HUES64 (cell line): ENCODE data around the gene GPX4.

Source experiments
- H3K27ac ChIP-seq: 2 replicates; pipeline ENCODE4 v1.7.0; 2013; ENCODE audit warnings: low read depth, low read length, inconsistent platforms
- H3K27me3 ChIP-seq: 2 replicates; pipeline ENCODE4 v1.6.1; 2013; ENCODE audit warnings: mild to moderate bottlenecking, low read length; ENCODE audit not compliant: insufficient read depth
- H3K36me3 ChIP-seq: 2 replicates; pipeline ENCODE4 v1.6.1; 2013; ENCODE audit warnings: mild to moderate bottlenecking, low read length; ENCODE audit not compliant: insufficient read depth
- H3K4me1 ChIP-seq: 2 replicates; pipeline ENCODE4 v1.6.1; 2013; ENCODE audit warnings: mild to moderate bottlenecking, low read length, moderate library complexity; ENCODE audit not compliant: insufficient read depth
- H3K4me3 ChIP-seq: 2 replicates; pipeline ENCODE4 v1.5.1; 2013; ENCODE audit warnings: mild to moderate bottlenecking, low read length, moderate library complexity
- H3K9ac ChIP-seq: 2 replicates; pipeline ENCODE4 v1.6.1; 2013; ENCODE audit warnings: mild to moderate bottlenecking, low read depth, low read length
- H3K9me3 ChIP-seq: 2 replicates; pipeline ENCODE4 v1.6.1; 2013; ENCODE audit warnings: low read depth, low read length; ENCODE audit not compliant: insufficient read depth
- WGBS: fragments of 150-250, 120-280 bp; methylation state at CpG from one replicate; pipeline ENCODE4 v1.1.7; 2013; ENCODE audit warnings: missing lambda C conversion rate; 5-methylcytosine and 5-hydroxymethylcytosine counted together

The GPX4 gene

DNA sequence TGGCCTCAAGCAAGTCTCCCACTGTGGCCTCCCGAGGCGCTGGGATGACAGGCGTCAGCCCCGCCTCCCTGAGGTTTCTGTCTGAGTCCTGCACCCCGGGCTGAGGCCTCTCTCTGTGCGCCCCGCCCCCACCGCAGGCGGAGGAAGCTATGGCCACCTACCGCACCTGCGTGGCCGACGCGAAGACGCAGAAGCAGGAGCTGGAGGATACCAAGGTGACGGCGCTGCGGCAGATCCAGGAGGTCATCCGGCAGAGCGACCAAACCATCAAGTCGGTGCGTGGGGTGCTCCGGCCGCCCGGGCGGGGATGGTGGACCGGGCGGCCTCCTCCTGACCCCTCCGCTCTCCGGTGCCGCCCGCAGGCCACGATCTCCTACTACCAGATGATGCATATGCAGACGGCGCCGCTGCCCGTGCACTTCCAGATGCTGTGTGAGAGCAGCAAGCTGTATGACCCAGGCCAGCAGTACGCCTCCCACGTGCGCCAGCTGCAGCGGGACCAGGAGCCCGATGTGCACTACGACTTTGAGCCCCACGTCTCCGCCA, 24.2 kb upstream of the GPX4 start:
- H3K4me3 ChIP-seq: no peak overlapping the region
- H3K4me1 ChIP-seq: no peaks in the 10 kb centered on the region
- WGBS: 94% methylated on average over 45 of the region's 45 CpGs
- no peaks in the 10 kb centered on the region for H3K9me3 ChIP-seq
- H3K9ac ChIP-seq: no peak overlapping the region
- H3K36me3 ChIP-seq: peaks cover 43% of the 10 kb centered on the region
- H3K27me3 ChIP-seq: no peaks in the 10 kb centered on the region
- H3K27ac ChIP-seq: no peak overlapping the region

DNA sequence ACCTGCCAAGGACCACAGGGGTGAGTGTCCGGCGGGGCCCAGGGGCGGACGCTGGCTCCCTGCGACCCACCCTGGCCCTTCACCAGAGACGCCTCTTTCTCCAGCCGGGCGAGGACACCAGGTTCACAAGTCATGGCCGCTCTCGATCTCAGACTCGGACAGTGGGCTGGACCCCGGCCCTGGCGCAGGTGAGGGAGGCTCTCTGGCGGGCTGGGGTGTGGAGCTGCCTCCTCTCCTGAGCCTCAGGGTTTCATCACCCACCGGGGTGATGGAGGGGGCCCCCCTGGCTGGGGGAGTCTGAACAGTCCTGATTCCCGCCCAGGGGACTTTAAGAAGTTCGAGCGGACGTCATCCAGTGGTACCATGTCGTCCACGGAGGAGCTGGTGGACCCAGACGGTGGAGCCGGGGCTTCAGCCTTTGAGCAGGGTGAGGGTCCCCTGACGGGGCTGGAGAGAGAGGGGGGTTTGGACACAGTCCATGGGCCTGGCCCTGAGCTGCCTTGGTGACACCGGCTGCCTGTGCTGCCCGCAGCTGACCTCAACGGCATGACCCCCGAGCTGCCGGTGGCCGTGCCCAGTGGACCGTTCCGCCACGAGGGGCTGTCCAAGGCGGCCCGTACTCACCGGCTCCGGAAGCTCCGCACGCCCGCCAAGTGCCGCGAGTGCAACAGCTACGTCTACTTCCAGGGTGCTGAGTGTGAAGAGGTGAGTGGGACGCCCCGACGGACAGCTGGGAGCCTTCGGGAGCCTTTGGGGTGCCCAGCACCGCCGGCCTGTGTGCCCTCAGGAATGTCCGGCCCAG, 23.2 kb upstream of the GPX4 start:
- Histone ChIP-seq H3K27ac (no peak overlapping the region), H3K9ac (no peak overlapping the region), H3K27me3 (no peaks in the 10 kb centered on the region), H3K9me3 (no peaks in the 10 kb centered on the region), H3K4me3 (no peak overlapping the region), H3K4me1 (no peaks in the 10 kb centered on the region), H3K36me3 (peaks cover 46% of the 10 kb centered on the region)
- WGBS: 95% methylated on average over 50 of the region's 50 CpGs

DNA sequence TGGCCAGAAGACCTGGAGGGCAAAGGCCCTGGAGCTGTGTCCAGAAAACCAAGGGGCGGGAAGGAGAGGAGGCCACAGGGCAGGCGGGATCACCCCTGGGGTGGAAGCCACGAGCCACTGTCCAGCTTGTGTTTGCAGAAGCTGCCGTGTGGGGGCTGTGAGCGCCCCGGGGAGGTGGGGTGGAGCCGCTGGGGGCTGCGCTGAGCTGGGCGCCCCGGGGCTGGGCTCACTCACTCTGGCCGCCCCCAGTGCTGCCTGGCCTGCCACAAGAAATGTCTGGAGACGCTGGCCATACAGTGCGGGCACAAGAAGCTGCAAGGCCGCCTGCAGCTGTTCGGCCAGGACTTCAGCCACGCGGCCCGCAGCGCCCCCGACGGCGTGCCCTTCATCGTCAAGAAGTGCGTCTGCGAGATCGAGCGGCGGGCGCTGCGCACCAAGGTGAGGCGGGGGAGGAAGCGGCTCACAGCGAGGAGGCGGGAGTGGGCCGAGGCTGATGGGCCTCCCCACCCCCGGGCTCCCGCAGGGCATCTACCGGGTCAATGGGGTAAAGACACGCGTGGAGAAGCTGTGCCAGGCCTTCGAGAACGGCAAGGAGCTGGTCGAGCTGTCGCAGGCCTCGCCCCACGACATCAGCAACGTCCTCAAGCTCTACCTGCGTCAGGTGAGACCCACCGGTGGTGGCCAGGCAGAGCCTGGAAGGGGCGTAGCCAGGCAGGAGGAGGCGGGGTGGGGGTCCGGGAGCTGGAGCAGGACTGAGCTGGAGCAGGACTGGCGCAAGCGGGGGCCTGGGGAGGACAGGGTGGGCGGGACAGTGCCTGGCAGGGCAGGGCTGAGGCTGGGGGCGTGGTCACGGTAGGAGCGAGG, 22.3 kb upstream of the GPX4 start:
- Histone ChIP-seq H3K36me3 (peaks cover 47% of the 10 kb centered on the region), H3K9ac (no peak overlapping the region), H3K27me3 (no peaks in the 10 kb centered on the region), H3K27ac (peak overlapping the region; percentile 41; the same call in 1 of the 2 replicates), H3K9me3 (no peaks in the 10 kb centered on the region), H3K4me3 (peak overlapping the region; percentile 28; the same call in 1 of the 2 replicates), H3K4me1 (no peaks in the 10 kb centered on the region)
- WGBS: 76% methylated on average over 58 of the region's 58 CpGs

DNA sequence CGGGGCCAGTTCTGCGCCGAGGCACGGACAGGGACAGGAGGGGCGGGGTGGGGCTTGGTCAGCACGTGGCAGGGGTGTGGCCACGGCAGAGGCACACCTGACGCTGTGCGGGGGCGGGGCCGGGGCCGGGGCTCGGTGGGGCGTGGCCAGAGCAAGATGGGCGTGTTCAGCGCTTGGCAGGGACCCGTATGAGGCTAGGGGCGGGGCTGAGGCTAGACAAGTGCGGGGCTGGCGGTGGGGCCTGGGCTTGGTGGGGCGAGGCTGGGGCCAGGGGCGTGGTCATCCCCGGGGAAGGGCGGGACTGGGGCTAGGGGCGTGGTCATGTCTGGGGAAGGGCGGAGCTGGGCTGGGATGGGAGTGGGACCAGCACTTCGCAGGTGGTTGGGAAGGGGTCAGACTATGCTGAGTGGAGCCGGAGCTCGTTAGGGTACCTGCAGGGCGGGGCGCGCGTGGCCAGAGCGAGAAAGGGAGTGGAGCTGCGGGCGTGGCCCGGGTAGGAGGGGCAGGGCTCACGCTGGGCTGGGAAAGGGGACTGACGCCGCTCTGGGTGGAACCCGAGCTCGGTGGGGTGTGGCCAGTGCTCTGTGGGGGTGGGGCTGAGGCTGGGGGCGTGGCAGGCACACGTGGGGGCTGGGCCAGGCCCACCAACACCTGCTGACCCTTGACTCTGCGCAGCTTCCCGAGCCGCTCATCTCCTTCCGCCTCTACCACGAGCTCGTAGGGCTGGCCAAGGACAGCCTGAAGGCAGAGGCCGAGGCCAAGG, 21.4 kb upstream of the GPX4 start:
- no peaks in the 10 kb centered on the region for H3K4me1 ChIP-seq
- H3K4me3 ChIP-seq: peak overlapping the region; percentile 55
- H3K27ac ChIP-seq: no peak overlapping the region
- H3K9me3 ChIP-seq: no peaks in the 10 kb centered on the region
- H3K36me3 ChIP-seq: peaks cover 51% of the 10 kb centered on the region
- WGBS: 24% methylated on average over 51 of the region's 51 CpGs
- H3K9ac ChIP-seq: no peak overlapping the region
- H3K27me3 ChIP-seq: no peaks in the 10 kb centered on the region

DNA sequence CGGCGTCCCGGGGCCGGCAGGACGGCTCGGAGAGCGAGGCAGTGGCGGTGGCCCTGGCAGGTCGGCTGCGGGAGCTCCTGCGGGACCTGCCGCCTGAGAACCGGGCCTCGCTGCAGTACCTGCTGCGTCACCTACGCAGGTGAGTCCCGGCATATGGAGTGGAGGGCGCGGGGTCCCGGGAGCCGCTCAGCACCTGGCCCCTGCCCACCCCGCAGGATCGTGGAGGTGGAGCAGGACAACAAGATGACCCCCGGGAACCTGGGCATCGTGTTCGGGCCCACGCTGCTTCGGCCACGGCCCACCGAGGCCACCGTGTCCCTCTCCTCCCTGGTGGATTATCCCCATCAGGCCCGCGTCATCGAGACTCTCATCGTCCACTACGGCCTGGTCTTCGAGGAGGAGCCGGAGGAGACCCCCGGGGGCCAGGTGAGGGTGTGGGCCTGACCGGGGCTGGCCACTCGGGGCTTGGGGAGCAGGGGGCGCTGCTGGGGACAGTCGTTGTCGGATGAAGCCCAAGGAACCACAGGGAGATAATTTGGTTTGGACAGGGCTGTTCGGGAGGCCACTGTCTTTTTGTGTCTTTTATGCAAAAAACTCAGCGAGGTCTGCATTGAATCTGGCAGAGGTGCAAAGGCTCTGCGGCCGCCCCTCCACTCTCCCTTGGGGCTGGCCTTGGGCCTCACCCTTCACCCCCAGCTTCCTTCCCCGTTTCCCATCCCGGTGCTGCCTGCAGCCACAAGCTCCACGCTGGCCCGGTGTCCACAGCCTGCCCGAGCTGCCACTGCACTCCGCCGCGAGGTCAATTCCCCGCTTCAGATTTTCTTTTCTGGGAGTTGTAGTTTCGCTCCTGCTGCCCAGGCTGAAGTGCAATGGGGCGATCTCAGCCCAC, 20.6 kb upstream of the GPX4 start:
- Histone ChIP-seq H3K36me3 (peaks cover 53% of the 10 kb centered on the region), H3K27me3 (no peaks in the 10 kb centered on the region), H3K4me1 (no peaks in the 10 kb centered on the region), H3K4me3 (peak overlapping the region; percentile 55; the same call in 1 of the 2 replicates), H3K27ac (no peak overlapping the region), H3K9me3 (no peaks in the 10 kb centered on the region), H3K9ac (no peak overlapping the region)
- 91% methylated on average over 59 of the region's 59 CpGs for WGBS

DNA sequence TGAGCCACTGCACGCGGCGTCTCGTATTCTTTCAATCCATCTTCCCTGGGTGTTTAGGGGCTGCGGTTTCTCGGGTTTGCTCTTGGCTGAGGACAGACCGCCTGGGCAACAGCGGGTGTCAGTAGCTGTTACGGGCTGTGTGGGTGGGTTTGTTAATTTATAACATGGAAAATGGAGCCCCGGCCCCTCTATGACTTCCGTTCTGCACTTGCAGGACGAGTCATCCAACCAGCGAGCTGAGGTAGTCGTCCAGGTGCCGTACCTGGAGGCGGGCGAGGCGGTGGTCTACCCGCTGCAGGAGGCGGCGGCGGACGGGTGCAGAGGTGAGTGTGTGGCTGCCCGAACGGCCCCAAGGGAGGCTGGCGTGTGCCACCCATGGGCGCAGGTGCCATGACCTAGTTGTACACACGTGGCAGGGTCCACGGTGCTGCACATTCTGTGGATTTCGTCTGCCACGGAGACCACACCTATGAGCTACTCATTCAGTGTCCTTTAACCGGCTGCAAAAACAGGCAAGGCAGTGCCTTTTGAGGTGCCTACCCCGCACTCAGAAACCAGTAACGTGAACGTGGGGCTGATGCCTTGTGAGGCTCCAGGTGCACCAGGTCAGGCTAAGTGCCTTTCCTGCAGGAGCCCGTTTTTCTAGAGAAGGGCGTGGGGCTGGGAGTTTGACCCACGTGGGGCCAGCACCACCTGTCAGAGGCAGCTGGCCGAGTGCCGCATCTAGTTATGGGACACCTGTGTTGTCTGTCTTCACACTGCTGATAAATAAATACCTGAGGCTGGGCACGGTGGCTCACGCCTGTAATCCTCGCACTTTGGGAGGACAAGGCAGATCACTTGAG, 19.5 kb upstream of the GPX4 start:
- H3K27ac ChIP-seq: no peak overlapping the region
- peaks cover 61% of the 10 kb centered on the region for H3K36me3 ChIP-seq
- no peaks in the 10 kb centered on the region for H3K27me3 ChIP-seq
- WGBS: 94% methylated on average over 43 of the region's 43 CpGs
- H3K9ac ChIP-seq: no peak overlapping the region
- H3K9me3 ChIP-seq: no peaks in the 10 kb centered on the region
- H3K4me3 ChIP-seq: no peak overlapping the region
- H3K4me1 ChIP-seq: no peaks in the 10 kb centered on the region

DNA sequence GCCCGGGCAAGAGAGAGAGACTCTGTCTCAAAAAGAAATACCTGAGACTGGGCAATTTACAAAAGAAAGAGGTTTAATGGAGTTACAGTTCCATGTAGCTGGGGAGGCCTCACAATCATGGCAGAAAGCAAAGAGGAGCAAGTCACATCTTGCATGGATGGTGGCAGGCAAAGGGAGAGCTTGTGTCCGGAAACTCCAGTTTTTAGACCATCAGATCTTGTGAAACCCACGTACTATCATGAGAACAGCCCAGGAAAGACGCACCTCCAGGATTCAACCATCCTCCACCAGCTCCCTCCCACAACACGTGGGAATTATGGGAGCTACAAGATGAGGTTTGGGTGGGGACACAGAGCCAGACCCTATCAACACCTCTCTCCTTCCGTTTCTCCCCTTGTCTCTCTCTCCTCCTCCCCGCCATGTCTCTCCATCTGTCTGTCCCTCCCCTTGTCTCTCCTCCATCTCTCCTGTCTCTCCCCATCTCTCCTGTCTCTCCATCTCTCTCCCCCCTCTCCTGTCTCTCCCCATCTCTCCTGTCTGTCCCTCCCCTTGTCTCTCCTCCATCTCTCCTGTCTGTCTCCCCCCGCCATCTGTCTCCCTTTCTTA, 18.6 kb upstream of the GPX4 start:
- Histone ChIP-seq H3K4me1 (no peaks in the 10 kb centered on the region), H3K27me3 (no peaks in the 10 kb centered on the region), H3K27ac (no peak overlapping the region), H3K9me3 (no peaks in the 10 kb centered on the region), H3K36me3 (peaks cover 58% of the 10 kb centered on the region), H3K4me3 (no peak overlapping the region), H3K9ac (no peak overlapping the region)
- 86% methylated on average over 7 of the region's 8 CpGs for WGBS

DNA sequence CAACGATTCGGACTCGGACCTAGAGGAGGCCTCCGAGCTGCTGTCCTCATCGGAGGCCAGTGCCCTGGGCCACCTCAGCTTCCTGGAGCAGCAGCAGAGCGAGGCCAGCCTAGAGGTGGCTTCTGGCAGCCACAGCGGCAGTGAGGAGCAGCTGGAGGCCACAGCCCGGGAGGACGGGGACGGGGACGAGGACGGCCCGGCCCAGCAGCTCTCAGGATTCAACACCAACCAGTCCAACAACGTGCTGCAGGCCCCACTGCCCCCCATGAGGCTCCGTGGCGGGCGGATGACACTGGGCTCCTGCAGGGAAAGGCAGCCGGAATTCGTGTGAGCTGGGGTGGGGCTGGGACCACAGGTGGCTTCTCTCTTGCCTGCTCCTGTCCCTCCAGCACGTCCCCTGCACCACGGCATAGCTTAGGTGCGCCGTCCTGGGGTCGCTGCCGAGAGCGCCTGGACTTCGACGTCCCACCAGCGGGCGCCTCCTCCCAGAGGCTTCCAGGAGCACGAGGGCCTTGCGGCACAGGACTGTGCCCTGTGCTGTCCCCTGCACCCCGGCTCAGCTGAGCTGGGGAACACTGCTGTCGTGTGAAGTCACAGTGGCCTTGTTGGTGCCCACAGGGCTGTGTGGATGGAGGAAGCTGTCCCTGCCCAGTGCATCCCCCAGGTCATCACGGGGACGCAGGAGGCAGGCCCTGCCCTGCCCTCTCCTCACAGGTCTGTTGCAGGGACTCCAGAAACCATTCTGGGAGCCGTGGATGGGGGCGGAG, 17.9 kb upstream of the GPX4 start:
- Histone ChIP-seq H3K4me1 (no peaks in the 10 kb centered on the region), H3K27me3 (no peaks in the 10 kb centered on the region), H3K9me3 (no peaks in the 10 kb centered on the region), H3K9ac (peak overlapping the region; percentile 36; the same call in 1 of the 2 replicates), H3K4me3 (no peak overlapping the region), H3K36me3 (peaks cover 55% of the 10 kb centered on the region), H3K27ac (no peak overlapping the region)
- 90% methylated on average over 38 of the region's 38 CpGs for WGBS

DNA sequence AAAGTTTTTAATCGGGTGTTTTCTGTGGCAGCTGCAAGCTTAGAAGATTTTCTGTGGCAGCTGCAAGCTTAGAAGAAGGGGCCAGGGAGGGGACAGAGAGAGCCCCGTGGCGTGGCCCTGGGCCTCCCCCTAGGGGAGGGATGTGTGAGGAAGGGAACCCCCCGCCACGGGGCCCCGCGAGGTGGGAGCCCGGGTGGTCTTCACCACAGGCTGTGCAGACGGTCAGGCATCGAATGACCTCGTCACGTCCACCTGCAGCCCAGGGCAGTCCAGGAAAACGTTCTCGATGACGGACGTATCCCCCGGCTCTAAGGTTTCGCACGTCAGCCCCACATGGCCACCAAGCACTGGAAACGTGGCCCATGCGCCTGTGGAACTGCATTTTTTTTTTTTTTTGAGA, 17.2 kb upstream of the GPX4 start:
- Histone ChIP-seq H3K4me1 (no peaks in the 10 kb centered on the region), H3K27me3 (no peaks in the 10 kb centered on the region), H3K4me3 (no peak overlapping the region), H3K27ac (no peak overlapping the region), H3K9me3 (no peaks in the 10 kb centered on the region), H3K9ac (no peak overlapping the region), H3K36me3 (peaks cover 60% of the 10 kb centered on the region)
- 90% methylated on average over 21 of the region's 21 CpGs for WGBS
